ENCODE results near the gene HDAC4. TPM values are rescaled to one million over a fixed set of nuclear protein-coding genes. Genes with fewer than 3 reads are reported as not detected.

The HDAC4 gene
- total RNA-seq, 1 donor from 2014 or later, result 7.8 TPM

DNA sequence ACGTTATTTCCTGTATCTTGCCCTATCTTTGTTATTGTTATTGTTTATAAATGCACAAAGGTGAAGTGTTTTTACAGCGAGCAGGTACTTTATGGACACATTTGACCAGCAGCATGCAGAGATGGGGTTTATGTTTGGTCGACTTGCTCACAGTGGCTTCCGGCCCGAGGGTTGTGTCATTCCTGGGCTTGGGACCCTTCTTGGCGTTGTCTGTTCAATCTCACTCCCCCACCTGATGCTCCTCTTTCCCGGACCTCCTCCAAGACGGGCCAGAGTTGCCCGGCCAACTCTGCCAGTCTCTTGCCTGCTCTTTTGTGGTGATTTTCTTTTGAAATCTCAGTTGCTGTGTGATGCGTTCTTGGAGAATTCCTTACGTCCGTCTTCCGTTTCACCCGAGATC is 399.0 kb downstream of the HDAC4 start:
- no peaks in the 10 kb centered on the region for H3K36me3 ChIP-seq (ENCODE audit: control insufficient read depth, insufficient read depth, low read length)
- no peak for DNase-seq (ENCODE audit: low read depth)
- TF ChIP-seq, protein P1, sequence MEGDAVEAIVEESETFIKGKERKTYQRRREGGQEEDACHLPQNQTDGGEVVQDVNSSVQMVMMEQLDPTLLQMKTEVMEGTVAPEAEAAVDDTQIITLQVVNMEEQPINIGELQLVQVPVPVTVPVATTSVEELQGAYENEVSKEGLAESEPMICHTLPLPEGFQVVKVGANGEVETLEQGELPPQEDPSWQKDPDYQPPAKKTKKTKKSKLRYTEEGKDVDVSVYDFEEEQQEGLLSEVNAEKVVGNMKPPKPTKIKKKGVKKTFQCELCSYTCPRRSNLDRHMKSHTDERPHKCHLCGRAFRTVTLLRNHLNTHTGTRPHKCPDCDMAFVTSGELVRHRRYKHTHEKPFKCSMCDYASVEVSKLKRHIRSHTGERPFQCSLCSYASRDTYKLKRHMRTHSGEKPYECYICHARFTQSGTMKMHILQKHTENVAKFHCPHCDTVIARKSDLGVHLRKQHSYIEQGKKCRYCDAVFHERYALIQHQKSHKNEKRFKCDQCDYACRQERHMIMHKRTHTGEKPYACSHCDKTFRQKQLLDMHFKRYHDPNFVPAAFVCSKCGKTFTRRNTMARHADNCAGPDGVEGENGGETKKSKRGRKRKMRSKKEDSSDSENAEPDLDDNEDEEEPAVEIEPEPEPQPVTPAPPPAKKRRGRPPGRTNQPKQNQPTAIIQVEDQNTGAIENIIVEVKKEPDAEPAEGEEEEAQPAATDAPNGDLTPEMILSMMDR (IDR thresholded peaks at IDR 0.05; ENCODE audit: insufficient read depth, low read length, poor library complexity, severe bottlenecking), result no peak
- H3K27me3 ChIP-seq (ENCODE audit: control insufficient read depth, insufficient read depth, low read length), result peaks cover 11% of the 10 kb centered on the region
- no peak overlapping the region for H3K4me3 ChIP-seq (ENCODE audit: low read depth, low read length)

DNA sequence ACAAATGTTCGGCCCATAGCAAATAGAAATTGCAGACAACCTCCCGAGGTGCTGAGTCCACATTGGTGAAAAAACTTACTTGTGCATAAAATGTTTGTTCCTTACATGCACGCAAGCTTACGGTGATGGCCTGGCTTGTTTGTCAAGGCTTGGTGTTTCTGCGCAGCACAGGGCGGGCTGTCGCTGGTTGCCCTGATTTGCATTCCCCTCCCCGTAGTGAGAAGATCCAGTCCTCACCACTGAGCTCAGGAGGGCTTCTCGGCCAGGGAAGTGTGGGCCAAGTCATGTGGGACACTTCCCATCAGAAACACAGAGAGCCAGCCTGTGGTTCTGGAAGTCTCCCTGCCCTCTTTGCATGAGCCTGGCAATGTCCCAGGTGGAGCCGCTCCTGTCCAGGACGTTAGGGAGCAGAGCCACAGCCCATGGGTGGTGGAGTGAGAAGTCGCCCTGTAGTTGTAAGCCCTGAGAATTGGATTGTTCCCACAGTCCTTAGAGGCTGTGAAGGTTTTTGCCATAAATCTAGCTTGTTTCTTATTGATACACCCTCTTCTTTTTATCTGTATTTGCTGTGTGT is 400.2 kb downstream of the HDAC4 start:
- TF ChIP-seq, protein P1 (IDR thresholded peaks at IDR 0.05; ENCODE audit: insufficient read depth, low read length, poor library complexity, severe bottlenecking), result no peak
- Histone ChIP-seq H3K4me3 (ENCODE audit: low read depth, low read length) (no peak overlapping the region), H3K27me3 (ENCODE audit: control insufficient read depth, insufficient read depth, low read length) (peaks cover 9% of the 10 kb centered on the region), H3K36me3 (ENCODE audit: control insufficient read depth, insufficient read depth, low read length) (no peaks in the 10 kb centered on the region)
- DNase-seq (ENCODE audit: low read depth), result no peak

DNA sequence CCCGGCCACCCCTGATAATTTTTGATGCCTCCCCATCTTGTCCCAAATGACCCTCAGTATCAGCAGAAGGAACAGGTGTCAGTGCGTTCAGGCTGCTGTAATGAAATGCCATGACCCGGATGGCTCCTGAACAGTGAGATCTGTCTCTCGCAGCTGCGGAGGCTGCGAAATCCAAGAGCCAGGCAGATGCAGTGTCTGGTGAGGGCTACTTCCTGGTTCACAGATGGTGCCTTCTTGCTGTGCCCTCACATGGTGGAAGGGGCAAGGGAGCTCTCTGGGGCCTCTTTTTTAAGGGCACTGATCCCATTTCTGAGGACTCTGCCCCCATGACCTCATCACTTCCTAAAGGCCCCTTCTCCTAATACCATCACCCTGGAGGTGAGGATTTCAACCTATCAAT is 400.7 kb downstream of the HDAC4 start:
- H3K27me3 ChIP-seq (ENCODE audit: control insufficient read depth, insufficient read depth, low read length), result peaks cover 9% of the 10 kb centered on the region
- TF ChIP-seq, protein P1 (IDR thresholded peaks at IDR 0.05; ENCODE audit: insufficient read depth, low read length, poor library complexity, severe bottlenecking), result no peak

DNA sequence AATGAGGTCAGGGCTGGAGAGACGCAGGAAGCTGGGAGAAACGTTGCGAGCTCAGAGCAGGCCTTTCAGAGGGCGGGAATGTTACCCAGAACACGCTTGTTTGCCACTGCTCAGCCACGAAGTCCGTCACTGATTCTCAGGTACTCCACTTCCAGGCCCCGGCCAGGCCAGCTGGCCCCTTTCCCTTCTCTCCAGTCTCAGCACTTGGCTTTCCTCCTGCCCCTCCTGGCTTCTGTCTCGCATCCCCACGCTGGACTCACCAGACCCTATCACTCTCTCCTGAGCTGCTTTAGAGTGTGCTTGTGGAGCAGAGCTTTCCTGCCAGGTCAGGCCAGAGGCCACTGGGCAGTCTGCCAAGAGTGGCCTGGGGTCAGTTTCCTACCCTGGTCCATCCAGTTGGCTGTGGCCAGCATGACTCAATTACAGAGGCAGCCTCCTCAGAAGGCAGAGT is 401.5 kb downstream of the HDAC4 start:
- DNase-seq (ENCODE audit: low read depth), result no peak
- TF ChIP-seq, protein P1 (IDR thresholded peaks at IDR 0.05; ENCODE audit: insufficient read depth, low read length, poor library complexity, severe bottlenecking), result no peak
- H3K36me3 ChIP-seq (ENCODE audit: control insufficient read depth, insufficient read depth, low read length), result no peaks in the 10 kb centered on the region
- H3K4me3 ChIP-seq (ENCODE audit: low read depth, low read length), result no peak overlapping the region
- H3K27me3 ChIP-seq (ENCODE audit: control insufficient read depth, insufficient read depth, low read length), result peaks cover 9% of the 10 kb centered on the region

More for the DNA sequence above, 400.7 kb downstream of the HDAC4 start:
- no peak for DNase-seq (ENCODE audit: low read depth)
- Histone ChIP-seq H3K4me3 (ENCODE audit: low read depth, low read length) (no peak overlapping the region), H3K36me3 (ENCODE audit: control insufficient read depth, insufficient read depth, low read length) (no peaks in the 10 kb centered on the region)

DNA sequence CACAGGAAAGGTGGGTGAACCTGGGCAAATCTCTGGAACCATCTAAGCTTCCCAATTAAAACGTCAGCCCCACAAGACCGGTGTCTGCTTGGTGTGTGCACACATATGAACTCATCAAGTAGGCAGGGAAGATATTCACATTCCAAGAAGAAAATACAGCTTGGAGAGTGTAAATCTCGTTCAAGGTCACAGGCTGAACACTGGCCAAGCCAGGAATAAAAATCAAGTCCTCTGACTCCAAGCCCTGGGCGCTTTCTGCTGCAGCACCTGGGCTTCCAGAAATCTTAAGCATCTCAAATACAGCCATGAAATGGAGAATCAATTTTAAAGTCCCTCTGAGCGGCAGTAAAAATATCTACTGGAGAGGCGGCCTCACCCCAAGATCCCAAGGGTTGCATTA is 402.0 kb downstream of the HDAC4 start:
- no peak overlapping the region for H3K4me3 ChIP-seq (ENCODE audit: low read depth, low read length)
- no peak for DNase-seq (ENCODE audit: low read depth)
- H3K27me3 ChIP-seq (ENCODE audit: control insufficient read depth, insufficient read depth, low read length), result peaks cover 9% of the 10 kb centered on the region
- TF ChIP-seq, protein P1 (IDR thresholded peaks at IDR 0.05; ENCODE audit: insufficient read depth, low read length, poor library complexity, severe bottlenecking), result no peak
- H3K36me3 ChIP-seq (ENCODE audit: control insufficient read depth, insufficient read depth, low read length), result no peaks in the 10 kb centered on the region

Measured in kidney epithelial cell (primary cell).